ENCODE results near the gene KCNN3. TPM values are rescaled to one million over a fixed set of nuclear protein-coding genes. Genes with fewer than 3 reads are reported as not detected.

Gene KCNN3
- total and polyA plus RNA-seq, 4 donors, result 0.47 to 4.9 (median 1.9) TPM

GRCh38 chr1:154881820-154882535, 11.9 kb upstream of the KCNN3 start:
- Histone ChIP-seq H3K4me3 (no peak overlapping the region), H3K27me3 (ENCODE audit: control insufficient read depth in 3 of 3, insufficient read depth in 3 of 3, low read length in 2 of 3) (no peaks in the 10 kb centered on the region), H3K9ac (ENCODE audit: insufficient read depth in 1 of 2, low read length in 2 of 2) (no peak overlapping the region), H3K4me1 (ENCODE audit: control insufficient read depth in 5 of 5, insufficient read depth in 5 of 5, low read length in 5 of 5) (peaks cover 0 to 27% (median 5%) of the 10 kb centered on the region in 5 donors), H3K9me3 (ENCODE audit: control insufficient read depth in 4 of 4, insufficient read depth in 3 of 4, low read length in 3 of 4) (no peaks in the 10 kb centered on the region), H3K36me3 (ENCODE audit: control insufficient read depth in 4 of 4, insufficient read depth in 4 of 4, low read length in 4 of 4) (no peaks in the 10 kb centered on the region), H3K27ac (ENCODE audit: low read depth in 1 of 2, low read length in 1 of 2) (no peak overlapping the region)
- DNase-seq (no peak), ATAC-seq (ENCODE audit: insufficient read depth, low FRiP score) (no peak)
- 82 to 88% methylated on average over 10 of the region's 10 CpGs for WGBS, 2 donors
- no peak for TF ChIP-seq CTCF (IDR thresholded peaks at IDR 0.05; ENCODE audit: control extremely low read depth, extremely low read depth)

GRCh38 chr1:154880671-154881070, 10.6 kb upstream of the KCNN3 start:
- no peaks in the 10 kb centered on the region for H3K27me3 ChIP-seq (ENCODE audit: control insufficient read depth in 3 of 3, insufficient read depth in 3 of 3, low read length in 2 of 3)
- DNase-seq, result peak in 2 of 3 donors; percentile 35 to 50
- peaks cover 0 to 14% (median 5%) of the 10 kb centered on the region in 5 donors for H3K4me1 ChIP-seq (ENCODE audit: control insufficient read depth in 5 of 5, insufficient read depth in 5 of 5, low read length in 5 of 5)
- ATAC-seq (ENCODE audit: insufficient read depth, low FRiP score), result no peak
- no peaks in the 10 kb centered on the region for H3K36me3 ChIP-seq (ENCODE audit: control insufficient read depth in 4 of 4, insufficient read depth in 4 of 4, low read length in 4 of 4)
- no peak overlapping the region for H3K9ac ChIP-seq (ENCODE audit: insufficient read depth in 1 of 2, low read length in 2 of 2)
- TF ChIP-seq CTCF (IDR thresholded peaks at IDR 0.05; ENCODE audit: control extremely low read depth, extremely low read depth), result no peak
- H3K27ac ChIP-seq (ENCODE audit: low read depth in 1 of 2, low read length in 1 of 2), result no peak overlapping the region
- 72 to 92% methylated on average over 5 of the region's 5 CpGs for WGBS, 2 donors
- no peak overlapping the region for H3K4me3 ChIP-seq
- no peaks in the 10 kb centered on the region for H3K9me3 ChIP-seq (ENCODE audit: control insufficient read depth in 4 of 4, insufficient read depth in 3 of 4, low read length in 3 of 4)

- no peak for TF ChIP-seq CTCF (IDR thresholded peaks at IDR 0.05; ENCODE audit: control extremely low read depth, extremely low read depth)
- no peak overlapping the region for H3K9ac ChIP-seq (ENCODE audit: insufficient read depth in 1 of 2, low read length in 2 of 2)
- no peak overlapping the region for H3K27ac ChIP-seq (ENCODE audit: low read depth in 1 of 2, low read length in 1 of 2)
- peaks cover 0 to 3% (median 0%) of the 10 kb centered on the region in 5 donors for H3K4me1 ChIP-seq (ENCODE audit: control insufficient read depth in 5 of 5, insufficient read depth in 5 of 5, low read length in 5 of 5)
- H3K27me3 ChIP-seq (ENCODE audit: control insufficient read depth in 3 of 3, insufficient read depth in 3 of 3, low read length in 2 of 3), result no peaks in the 10 kb centered on the region
- no peaks in the 10 kb centered on the region for H3K9me3 ChIP-seq (ENCODE audit: control insufficient read depth in 4 of 4, insufficient read depth in 3 of 4, low read length in 3 of 4)
- DNase-seq (no peak), ATAC-seq (ENCODE audit: insufficient read depth, low FRiP score) (no peak)
- H3K36me3 ChIP-seq (ENCODE audit: control insufficient read depth in 4 of 4, insufficient read depth in 4 of 4, low read length in 4 of 4), result no peaks in the 10 kb centered on the region
- H3K4me3 ChIP-seq, result no peak overlapping the region
- WGBS, 2 donors, result 79 to 88% methylated on average over 16 of the region's 16 CpGs
Observed at GRCh38 chr1:154879038-154879421, 8.9 kb upstream of the KCNN3 start.

All from lung (tissue), 12 donors.